ENCODE results near the gene KIRREL3. TPM values are rescaled to one million over a fixed set of nuclear protein-coding genes. Genes with fewer than 3 reads are reported as not detected.

KIRREL3 gene
- total and polyA plus RNA-seq, 2 of the 4 experiments (the other 2 are of a cell fraction), result 10.9 to 15.9 TPM

DNA sequence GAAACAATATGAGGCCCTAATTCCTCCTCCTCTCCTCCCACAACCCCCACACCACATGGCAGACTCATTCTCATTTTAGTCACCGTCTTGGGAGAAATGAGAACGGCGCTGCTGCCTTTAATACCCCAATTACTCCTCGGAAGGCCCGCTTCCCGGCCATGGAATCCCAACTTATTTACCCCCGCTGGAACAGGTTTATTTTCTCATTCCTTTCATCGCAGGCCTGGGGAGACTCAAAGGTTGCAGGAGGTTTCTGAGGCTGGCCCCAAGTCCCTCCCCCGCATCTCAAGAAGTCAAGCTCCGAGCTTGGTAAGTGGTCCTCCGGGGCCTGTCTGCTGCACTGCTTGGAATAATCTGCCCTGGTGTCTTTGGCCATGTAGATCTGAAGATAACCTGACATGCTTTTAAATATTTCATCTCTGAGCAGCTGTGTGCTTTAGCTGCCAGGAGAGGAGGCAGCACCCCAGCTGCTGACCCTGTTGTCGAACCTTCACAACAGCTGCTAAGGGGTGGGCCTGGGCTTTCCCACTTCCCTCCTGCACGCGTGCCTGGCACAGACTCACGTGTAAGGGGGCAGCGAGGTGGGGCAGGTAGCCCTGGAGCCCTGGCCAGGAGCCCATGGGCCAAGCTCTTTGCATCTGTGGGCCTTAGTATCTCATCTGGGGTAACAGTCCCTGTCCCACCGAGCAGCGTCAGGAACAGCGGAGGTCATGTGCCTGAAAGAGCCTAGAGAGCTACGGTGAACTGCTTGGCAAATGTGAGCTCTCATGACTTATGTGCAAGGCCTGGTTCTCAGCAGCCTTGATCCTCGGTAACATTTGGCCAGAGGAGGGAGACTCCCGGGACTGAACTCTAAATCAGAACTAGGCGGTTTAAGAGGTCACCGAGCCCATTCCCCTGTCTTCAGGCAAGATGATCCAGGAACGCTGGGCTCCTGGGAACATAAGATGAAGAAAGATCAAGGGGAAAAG lies 480.5 kb downstream of the KIRREL3 start:
- intact Hi-C loops (cut with micrococcal nuclease) (no loop called here), dilution Hi-C loops (cut with HindIII; ENCODE audit: low sequenced_read_pairs, unreplicated experiment) (no loop called here), in situ Hi-C loops (cut with MboI; ENCODE audit: low sequenced_read_pairs) (no loop called here)
- Histone ChIP-seq H2BK5ac (ENCODE audit: low read depth, low read length, poor library complexity, severe bottlenecking) (no peak overlapping the region), H2AFZ (replicated peaks; ENCODE audit: low read length, poor library complexity) (no peak overlapping the region), H2BK15ac (ENCODE audit: low read depth, low read length) (no peak overlapping the region), H4K91ac (ENCODE audit: insufficient read depth, low read depth, low read length) (no peak overlapping the region), H2AK9ac (replicated peaks; ENCODE audit: low read depth, low read length, poor library complexity) (no peak overlapping the region), H3K79me1 (ENCODE audit: low read depth in 1 of 2, low read length in 2 of 2) (no peaks in the 10 kb centered on the region), H4K20me1 (ENCODE audit: insufficient read depth, low read length) (no peaks in the 10 kb centered on the region), H3K9ac (ENCODE audit: low read depth, low read length) (no peak overlapping the region), H3K14ac (replicated peaks; ENCODE audit: low read depth, low read length) (no peak overlapping the region), H3K27me3 (ENCODE audit: control insufficient read depth, insufficient read depth, low read length) (no peaks in the 10 kb centered on the region), H3K4me3 (ENCODE audit: insufficient read depth, low read depth, low read length) (no peak overlapping the region), H3K23ac (ENCODE audit: low read depth, low read length) (no peak overlapping the region), H3K4ac (ENCODE audit: low read depth, low read length) (no peak overlapping the region), H4K8ac (ENCODE audit: low read depth in 2 of 2, low read length in 2 of 2) (no peak overlapping the region), H2BK20ac (ENCODE audit: low read depth, low read length) (no peak overlapping the region), H2BK120ac (ENCODE audit: low read depth, low read length) (no peak overlapping the region), H3K36me3 (ENCODE audit: control insufficient read depth, insufficient read depth, low read length) (no peaks in the 10 kb centered on the region), H3K27ac (ENCODE audit: insufficient read depth, low read length) (no peak overlapping the region), H3K56ac (ENCODE audit: extremely low read depth, insufficient read depth, low read length) (no peak overlapping the region), H3K4me2 (ENCODE audit: low read depth, low read length) (no peak overlapping the region), H3K18ac (ENCODE audit: low read depth, low read length) (no peak overlapping the region), H3K9me1 (ENCODE audit: insufficient read depth, low read length) (no peaks in the 10 kb centered on the region; the same call in 1 of the 2 replicates), H2AK5ac (ENCODE audit: low read depth, low read length) (no peak overlapping the region), H3K9me3 (ENCODE audit: control insufficient read depth, insufficient read depth, low read length) (no peaks in the 10 kb centered on the region), H3K4me1 (ENCODE audit: control insufficient read depth, insufficient read depth, low read length) (no peaks in the 10 kb centered on the region), H4K5ac (ENCODE audit: low read depth, low read length) (no peak overlapping the region)
- BruUV-seq (replicated peaks), result no TSS peak
- no peak for TF ChIP-seq CHD1 (IDR thresholded peaks at IDR 0.05; ENCODE audit: low read depth, low read length)
- DNase-seq, result no peak
- ChIA-PET POLR2A (ENCODE audit: unreplicated experiment) (no interaction called here), CTCF (no interaction called here)
- 75% methylated on average over 10 of the region's 25 CpGs; no CpG with 5 or more reads in 1 of the 2 experiments for WGBS, 2 experiments (ENCODE audit: extremely low coverage in 2 of 2, insufficient read length in 1 of 2)
- ATAC-seq (ENCODE audit: low read depth), result no peak

Data from IMR-90 (cell line).